HG03457 (cell line): Measurements from ENCODE around the gene FGF4.

Experiments used
- ATAC-seq: cut with Tn5 transposase; IDR thresholded peaks from one replicate; pipeline ENCODE4 v1.9.1; 2021; ENCODE audit warnings: moderate number of reproducible peaks; ENCODE audit not compliant: unreplicated experiment

FGF4 gene, protein sequence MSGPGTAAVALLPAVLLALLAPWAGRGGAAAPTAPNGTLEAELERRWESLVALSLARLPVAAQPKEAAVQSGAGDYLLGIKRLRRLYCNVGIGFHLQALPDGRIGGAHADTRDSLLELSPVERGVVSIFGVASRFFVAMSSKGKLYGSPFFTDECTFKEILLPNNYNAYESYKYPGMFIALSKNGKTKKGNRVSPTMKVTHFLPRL

DNA sequence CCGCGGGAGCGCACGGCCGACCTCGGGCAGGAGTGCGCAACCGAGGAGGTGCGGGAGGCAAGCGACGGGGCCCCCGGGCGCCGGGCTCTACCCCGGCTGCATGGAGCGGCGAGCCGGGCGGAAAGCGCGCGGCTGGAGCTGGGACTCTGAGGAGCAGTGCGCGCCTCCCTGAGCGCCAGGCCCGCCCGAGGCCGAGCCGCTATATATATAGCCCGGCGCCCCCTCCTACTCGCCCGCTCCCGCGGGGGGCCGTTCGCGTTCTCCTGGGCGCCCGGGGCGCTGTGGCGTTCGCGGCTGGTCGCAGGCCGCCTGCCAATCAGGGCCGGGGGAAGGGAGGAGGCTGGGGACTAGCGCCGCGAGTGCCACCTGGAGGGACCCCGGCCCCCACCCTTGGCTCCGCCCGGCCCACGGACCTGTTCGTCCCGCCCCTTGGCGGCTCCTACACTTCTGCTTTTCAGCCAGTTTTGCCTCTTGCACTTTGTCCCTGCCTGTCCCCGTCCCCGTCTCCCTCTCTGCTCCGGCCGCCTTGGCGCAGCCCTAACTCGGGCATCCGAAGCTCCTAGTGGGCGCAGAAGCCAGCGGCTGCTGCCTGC is at the start of gene FGF4:
Gene FGF4, minus strand, starts transcription at position 179 of the 593 bp plus-strand sequence. CDS start 257 bp downstream, outside the sequence.
- ATAC-seq: no peak

DNA sequence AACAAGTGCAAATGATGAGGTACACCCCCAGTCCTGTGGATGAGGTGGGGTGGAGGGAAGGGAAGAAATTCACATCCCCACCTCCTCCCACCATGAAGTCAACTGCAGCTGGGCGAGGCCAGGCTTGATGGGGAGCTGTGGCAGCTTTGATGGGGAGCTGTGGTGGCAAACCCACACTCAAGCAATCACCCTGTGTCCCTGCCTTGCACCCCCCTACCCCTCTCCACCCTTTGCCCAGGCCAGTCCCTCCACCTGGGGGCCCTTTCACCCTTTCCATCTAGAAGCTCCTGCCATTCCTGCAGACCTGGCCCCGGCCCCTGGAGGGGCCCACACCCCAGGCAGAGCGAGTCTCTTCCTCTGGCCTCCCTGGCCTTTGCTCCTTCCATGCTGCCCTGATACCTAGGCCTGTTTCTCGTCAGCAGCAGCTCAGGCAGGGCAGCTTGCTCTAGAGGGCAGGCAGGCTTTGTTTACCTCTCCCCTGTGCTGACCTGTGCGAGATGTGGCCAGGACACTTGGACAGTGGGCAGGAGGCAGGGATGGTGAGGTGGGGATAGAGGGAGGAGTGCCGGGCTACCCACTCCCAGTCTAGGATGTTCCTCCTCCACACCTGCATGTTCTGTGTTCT is 48.6 kb upstream of the FGF4 start:
- no peak for ATAC-seq

DNA sequence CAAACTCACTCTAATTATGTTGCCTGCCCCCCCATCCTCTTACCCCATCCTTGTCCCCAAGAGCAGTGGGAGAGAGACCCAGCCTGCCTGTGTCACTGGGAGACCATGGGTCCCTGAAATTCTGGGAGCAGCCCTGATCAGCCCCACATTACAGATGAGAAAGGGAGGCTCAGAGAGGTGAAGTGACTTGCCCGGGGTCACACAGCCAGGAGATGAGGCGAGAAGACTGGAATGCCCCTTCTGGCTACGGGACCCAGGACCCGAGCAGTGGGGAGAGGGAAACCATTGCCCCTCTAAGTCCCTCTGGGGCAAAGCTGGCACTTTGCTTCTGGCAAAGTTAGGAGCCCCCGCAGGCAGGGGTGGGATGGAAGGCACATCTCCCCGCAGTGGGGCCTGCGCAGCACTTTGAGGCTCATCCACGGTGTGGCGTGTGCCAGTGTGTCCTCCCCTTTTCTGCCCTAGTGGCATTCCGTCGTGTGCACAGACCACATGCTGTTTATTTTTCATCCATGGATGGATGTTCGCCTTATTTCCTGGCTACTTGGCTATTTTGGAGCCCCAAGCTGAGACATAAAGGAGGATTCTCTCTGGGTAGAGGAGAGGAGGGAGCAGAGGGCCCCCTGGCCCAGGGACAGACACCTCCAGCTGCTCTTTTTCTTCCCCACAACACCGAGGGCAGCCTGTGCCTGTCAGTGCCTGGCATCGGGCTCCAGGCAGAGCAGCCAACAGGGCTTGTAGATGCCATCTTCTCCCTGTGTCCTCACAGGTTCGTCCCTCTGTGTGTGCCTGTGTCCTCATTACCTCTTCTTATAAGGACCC is 47.7 kb upstream of the FGF4 start:
- ATAC-seq: no peak

DNA sequence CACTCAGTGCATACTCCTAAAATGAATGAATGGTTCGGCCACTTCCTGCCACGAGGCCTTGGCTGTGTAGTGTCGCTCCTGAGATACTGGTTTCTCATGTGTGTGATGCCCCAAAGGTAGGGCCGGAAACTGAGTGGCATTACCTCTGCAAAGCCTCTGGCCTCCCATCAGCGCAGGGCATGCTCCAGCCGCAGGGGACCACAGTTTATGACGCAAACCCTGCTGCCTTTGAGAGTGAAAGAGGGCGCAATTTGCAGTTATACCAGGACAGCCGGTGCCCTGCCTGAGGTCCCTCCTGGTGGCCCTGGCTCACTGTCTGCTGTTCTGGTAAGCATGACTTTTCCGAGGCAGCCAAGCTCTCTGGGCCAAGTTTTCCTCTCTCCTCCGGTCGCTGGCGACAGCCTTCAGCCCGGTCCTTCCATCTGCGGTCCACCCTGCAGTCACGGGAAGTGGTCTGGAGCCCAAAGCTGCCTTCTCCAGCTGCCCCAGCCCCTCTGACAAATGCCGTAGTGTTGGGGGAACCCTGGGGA is 46.4 kb upstream of the FGF4 start:
- ATAC-seq: no peak

DNA sequence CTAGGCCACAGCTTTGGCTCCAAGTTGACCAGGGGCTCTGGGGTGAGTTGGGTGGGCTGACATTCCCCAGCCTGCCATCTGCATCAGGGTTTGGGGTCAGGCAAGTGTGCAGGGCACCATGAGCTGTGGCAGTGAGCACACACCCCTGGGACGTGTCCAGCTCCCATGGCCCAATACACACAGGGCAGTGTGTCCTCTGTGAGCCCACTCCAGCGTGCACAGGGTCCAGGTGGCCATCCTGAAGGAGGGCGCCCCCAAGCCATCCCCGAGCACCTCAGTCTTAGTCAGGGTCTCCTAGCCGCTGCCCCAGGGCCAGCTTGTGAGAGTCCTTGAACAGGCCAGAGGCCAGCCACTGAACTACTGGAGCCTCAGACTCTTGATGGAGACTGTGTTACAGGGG is 45.3 kb upstream of the FGF4 start:
- no peak for ATAC-seq

DNA sequence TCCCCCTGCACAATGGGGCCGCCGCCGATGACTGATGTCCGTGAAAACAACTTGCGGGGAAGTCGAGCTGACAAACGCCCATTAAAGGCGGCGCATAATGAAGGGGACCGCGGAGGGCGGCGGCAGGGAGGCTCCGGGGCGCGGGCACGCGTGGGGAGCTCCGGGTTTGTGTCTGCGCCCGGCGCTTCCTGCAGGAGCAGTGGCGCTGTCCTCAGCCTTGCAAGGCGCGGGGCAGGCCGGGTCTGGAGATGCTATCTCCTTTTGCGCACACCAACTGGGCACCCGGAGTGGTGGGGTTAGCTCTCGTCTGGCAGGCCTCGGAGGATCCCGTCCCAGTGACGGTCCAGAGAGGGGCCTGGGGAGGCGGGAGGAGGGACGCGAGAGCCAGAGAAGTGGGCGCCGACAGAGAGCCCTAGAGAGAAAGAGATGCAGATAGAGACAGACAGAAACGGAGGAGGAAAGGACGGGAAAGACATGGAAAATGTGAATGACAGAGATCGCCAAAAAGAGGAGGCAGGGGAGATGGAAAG is 44.5 kb upstream of the FGF4 start:
- no peak for ATAC-seq

DNA sequence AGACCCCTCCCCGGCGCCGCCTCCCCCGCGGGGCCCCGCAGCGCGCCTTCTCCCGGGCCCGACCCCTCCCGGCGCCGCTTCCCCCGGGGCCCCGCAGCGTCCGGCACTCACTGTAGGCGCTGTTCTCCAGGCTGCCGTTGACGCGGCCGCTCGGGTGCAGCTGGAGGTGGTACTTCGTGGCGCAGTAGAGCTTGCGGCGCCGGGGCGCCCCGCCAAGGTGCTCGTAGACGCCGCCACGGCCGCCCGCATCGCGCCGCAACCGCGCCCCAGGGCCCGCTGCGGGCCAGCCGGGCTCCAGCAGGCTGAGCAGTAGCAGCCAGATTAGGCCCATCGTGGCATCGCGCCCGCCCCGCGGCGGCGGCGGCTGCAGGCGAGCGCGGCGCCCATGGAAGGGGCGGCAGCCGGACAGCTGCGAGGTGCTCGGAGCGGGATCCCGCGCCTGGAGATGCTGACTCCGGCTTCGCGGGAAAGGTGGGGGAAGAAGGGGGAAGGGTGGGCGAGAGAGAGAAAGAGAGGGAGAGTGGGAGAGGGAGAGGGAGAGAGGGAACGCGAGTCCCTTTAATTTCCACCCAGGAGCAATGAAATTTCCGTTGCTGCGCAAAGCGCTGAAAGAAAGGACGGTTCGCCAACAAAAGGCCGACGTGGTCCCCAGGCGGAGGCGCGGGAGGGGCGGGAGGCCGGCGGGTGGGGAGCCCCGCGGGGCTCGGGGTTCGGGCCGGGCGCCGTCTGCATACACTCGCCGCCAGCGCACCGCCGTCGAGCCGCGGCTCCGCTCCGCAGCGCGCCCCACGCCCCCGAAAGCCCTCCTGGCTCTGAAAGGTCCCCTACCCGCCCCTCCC is 43.7 kb upstream of the FGF4 start, which contains the start of gene FGF3:
Gene FGF3, minus strand, starts transcription at position 814 of the 839 bp plus-strand sequence. Its CDS starts 483 bp downstream, at position 331.
- ATAC-seq: no peak

DNA sequence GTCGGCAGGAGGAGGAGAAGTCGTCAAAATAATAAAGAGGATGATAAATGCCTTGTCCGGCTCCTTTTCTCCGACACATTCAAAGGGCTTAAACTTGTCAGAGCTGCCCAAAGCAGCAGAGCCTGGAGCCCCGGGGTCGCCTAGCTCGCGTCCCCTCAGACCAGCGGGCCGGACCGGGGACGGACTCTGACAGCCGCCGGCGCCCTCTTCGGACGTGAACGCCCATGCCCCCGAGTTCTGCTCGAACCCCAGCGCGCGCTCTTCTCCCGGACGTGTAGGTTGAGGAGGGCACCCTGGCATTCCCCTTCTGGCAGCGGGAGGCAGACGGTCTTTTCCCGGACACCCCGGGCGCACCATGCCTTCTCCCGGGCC is 43.1 kb upstream of the FGF4 start:
- no peak for ATAC-seq

DNA sequence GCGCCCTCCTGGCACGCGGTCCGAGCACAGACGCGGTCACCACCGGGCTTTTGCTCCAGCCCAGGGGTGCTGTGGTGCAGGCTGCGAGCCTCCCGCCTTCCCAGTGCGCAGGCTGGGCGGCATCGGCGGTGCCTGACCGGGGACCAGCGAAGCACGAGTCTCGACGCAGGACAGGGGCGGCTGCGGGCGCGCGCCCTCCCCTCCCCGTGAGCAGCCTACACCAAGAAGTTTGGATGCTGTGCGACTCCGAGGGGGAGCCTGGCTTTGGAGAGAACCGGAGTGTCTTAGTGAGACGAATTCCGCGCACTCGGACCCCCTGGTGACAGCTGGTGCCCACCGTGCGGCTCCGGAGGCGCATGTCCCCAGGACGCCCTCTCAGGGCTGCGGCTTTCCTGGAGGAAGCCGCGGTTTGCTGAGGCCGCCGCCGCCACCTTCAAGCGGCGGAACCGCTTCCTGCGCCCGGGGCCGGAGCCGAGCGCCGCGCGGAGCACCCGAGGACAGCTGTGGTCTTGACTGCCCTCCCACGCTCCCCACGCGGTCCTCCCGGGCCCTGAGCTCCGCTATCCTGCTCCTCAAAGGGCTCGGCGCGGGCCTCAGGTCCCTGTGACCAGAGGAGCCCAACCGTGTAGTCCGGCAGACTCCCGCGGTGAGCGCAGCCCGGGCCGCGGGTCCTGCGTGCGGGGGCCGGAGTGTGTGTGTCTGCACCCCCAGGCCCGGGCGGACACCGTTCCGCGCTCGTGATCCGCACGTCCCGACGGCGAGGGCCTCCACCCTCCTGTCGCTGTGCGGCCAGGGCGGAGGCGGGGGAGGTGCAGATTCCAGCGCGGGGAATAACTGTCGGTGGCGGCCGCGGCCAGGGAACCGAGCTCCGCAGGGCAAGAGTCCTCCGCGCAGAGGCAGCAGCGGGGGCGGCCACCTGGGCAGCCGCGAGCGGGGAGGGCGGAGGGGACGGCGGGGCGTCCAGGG is 42.4 kb upstream of the FGF4 start:
- no peak for ATAC-seq

DNA sequence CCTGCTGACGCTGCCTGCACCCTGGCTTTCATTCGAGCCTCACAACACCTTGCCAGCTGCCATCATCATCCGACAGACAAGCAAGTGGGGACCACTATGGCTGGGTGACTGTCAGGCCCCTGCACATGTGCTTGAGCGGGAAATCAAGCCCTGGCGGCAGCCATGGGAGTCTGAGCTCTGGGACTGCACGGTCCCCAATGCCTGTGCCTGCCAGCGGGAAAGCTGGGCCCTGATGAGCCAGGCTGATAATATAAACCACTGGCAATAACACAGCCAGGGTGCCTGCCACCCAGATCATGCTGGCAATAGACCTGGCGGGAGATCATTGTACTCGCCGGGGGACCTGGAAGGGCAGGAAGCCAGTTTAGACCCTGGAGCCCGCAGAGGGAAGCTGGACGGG is 41.5 kb upstream of the FGF4 start:
- no peak for ATAC-seq

DNA sequence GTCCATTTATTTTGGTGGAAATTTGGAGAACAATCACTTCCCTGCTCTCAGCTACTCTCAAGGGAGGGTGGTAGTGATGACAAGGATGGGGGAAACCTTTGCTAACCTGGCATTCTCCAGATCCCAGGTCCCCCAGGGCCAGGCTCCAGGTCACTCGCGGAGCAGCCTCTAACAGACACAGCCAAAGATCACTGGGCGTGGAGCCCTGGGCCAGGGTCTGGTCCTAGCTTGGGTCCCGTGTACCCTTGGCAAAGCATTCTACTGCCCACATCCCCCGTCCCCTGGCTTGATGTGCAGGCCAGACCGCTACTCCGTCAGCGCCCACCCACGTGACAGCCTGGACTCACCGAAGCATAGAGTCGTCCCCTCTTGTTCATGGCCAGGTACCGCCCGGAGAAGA is 40.8 kb upstream of the FGF4 start:
- no peak for ATAC-seq

DNA sequence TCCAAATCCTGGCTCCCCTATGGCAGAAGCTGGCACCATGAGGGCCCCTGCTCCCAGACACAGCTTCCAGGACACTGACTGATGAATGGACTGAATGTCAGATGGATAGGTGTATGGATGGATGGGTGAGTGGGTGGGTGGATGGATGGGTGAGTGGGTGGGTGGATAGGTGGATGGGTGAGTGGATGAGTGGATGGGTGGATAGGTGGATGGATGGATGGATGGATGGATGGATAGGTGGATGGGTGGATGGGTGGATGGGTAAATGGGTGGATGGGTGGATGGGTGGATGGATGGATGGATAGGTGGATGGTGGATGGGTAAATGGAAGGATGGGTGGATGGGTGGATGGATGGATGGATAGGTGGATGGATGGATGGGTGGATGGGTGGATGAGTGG is 39.8 kb upstream of the FGF4 start:
- ATAC-seq: no peak

DNA sequence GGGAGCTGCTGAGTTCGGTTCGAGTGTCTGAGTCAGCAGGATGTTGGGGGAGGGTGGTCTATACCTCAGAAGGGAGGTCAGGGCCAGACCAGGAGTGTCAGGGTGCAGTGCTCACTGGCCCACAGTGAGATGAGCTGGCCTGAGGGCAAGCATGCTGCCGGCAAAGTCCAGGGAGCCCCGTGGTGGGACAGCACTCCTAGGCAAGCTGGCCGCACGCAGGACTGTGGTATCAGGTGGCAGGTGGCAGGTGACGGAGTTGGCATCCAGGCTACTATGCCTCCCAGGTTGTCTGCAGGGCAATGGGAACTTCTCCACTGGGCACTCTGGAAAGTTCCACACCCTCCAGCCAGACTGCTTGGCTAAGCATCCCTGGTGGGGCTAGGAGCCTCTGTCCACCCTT is 39.3 kb upstream of the FGF4 start:
- no peak for ATAC-seq

DNA sequence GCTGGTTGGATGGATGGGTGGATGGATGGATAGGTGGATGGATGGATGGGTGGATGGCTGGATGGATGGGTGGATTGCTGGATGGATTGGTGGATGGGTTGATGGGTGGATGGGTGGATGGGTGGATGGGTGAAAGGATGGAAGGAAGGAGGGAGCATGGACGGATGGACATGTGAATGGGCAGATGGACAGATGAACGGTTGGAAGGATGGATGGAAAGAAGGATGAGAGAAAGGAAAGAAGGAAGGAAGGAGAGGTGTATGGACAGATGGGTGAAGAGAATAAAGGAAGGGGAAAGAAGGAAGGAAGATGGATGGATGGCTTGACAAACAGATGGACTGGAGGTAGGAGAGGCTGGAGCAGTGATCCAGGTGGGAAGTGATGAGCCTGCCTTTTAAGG is 38.7 kb upstream of the FGF4 start:
- no peak for ATAC-seq

DNA sequence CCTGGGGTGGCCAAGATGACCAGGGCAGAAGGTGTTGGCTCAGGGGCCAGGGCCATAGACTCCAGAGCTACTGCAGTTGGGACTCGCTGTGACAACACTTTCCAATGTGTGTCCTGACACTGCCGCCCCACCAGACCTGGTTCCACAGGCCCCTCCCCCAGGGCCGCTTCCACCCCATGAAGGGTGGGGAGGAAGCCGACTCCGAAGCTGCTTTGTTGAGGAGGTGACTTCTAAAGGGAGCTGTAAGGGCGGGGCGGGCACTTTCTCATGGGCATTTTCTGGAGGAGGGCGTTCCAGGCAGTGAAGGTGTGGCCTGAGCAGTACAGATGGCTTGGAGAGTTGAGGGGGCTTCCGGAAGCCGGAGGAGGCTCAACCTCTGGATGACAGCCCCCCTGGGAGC is 37.8 kb upstream of the FGF4 start:
- ATAC-seq: no peak

DNA sequence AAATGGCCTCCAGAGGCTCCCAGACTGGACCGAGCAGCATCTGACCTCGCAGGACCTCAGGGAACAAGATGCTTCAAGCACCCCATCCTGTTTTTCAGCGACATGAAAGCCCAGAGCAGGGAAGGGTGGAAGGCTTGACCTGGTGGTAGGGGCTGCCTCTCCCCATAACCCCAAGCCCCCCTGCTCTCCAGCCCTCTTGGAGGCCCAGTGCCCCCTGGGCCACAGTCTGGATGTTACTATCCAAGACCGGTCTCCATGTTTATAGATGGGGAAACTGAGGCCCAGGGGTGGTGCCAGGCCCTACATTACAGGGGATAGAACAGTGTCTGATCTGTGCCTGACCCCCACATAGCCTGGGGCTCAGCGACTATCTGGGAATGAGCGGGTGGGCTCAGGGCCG is 37.1 kb upstream of the FGF4 start:
- no peak for ATAC-seq

DNA sequence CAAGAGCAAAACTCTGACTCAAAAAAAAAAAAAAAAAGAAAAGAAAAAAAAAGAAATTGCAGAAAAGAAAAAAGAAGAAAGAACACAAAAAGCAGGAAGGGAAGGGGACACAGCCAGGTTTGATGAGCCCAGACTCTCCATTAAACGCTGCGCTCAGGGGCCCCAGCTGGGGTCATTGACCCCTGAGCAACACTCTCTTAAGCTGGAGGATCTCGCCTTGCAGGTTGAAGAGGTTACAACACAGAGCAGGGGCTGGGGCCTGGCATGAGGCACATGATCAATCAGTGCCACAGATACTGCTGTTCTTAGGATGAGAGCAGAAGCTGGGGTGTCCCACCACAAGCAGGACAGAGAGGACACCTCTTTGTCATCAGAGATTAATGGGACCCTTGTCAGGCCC is 36.3 kb upstream of the FGF4 start:
- no peak for ATAC-seq

DNA sequence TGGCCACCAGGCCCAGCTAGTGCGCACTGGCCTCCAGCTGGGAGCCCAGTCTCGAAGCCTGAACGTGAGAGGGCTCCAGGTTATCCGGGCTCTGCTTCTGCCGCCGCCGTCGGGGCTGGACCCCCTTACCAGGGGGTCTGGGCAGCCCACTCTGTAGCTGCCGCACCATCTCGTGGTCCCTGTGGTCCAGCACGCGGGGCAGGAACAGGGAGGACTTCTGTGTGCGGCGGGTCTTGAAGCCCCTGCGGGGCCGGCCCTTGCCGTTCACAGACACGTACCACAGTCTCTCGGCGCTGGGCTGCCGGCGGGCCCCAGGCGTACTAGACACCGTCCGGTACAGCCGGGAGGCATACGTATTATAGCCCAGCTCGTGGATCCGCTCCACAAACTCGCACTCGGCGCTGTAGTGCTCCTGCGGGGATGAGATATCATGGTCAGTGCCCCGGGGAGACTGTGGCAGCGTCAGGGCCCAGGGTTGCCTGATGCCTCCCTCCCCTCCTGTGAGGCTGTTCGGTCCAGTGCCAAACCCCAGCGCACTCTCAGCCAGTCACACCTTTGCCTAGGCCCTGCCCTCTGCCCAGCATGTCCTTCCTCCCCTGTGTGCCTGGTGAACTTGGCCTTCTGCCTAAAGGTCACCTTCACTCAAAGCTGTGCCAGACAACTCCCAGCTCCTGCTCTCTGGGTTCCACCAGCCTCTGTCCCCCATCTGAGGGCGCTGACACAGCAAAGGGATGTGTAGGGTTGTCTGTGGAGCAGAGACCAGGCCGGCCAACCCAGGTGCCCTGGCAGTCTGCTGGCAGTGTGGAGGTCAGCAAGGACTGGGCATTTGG is 35.4 kb upstream of the FGF4 start:
- no peak for ATAC-seq
